Ovary (tissue), 3 donors: ENCODE results near the gene CCDC88B.

Experiments used
- POLR2A ChIP-seq: fragments of 450-650 bp; IDR thresholded peaks from one replicate; pipeline ENCODE4 v1.6.1; 2017; ENCODE audit warnings: antibody characterized with exemption, mild to moderate bottlenecking, moderate library complexity
- TF ChIP-seq, protein P1 (sequence below), 3 donors: fragments of 450-650 bp in 2 of 3; fragments of 200-600 bp in 1 of 3; IDR thresholded peaks; one replicate each; pipeline versions ENCODE4 v1.5.1 to v1.8.0; 2016 to 2022; ENCODE audit warnings: antibody characterized with exemption in 3 of 3, mild to moderate bottlenecking in 1 of 3
- donor health status: DM: no; HTN: no; CAD: no.

DNA sequence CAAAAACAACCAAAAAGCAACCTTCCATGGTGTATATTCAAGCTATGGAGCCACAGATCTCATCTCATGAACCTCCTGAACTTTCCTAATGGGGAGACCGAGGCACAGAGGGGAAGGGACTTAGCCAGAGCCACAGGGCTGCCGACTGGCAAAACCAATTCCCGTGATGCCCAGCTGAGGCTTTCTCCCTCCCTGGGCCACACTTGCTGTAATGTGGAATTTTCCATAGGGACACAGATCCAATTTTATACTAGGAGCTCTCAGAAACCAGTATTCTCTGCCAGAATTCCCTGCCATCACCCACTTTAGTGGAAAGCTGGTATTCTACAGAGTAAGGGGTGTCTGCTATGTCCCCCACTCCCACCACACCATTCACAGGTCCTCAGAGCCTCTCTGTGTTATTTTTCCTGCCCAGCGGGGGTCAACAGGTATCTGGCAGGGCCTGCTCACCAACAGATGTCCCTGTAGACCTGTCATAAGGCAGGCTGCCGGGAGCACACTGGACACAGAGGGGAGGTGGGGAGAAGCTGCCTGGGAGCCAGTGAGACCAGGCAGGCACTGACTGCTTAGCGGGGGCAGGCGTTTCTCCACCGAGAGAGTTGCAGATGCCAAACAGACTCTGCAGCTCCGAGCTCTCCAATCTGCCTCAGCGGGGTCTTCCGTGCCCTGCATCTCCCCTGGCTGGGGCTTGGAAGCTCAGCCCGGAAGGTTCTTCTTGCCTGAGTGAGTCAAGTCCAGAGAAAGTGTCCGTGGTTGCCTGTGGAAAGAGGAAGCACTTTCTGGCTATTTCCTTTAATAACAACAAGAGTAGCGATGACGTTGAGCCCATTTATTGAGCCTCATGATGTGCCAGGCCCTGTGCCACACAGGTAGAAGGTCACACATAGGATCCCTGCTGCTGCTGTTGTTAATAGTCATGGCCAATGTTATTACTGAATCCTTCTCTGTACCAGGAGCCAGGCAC lies 45.3 kb downstream of the CCDC88B start:
- TF ChIP-seq, protein P1, sequence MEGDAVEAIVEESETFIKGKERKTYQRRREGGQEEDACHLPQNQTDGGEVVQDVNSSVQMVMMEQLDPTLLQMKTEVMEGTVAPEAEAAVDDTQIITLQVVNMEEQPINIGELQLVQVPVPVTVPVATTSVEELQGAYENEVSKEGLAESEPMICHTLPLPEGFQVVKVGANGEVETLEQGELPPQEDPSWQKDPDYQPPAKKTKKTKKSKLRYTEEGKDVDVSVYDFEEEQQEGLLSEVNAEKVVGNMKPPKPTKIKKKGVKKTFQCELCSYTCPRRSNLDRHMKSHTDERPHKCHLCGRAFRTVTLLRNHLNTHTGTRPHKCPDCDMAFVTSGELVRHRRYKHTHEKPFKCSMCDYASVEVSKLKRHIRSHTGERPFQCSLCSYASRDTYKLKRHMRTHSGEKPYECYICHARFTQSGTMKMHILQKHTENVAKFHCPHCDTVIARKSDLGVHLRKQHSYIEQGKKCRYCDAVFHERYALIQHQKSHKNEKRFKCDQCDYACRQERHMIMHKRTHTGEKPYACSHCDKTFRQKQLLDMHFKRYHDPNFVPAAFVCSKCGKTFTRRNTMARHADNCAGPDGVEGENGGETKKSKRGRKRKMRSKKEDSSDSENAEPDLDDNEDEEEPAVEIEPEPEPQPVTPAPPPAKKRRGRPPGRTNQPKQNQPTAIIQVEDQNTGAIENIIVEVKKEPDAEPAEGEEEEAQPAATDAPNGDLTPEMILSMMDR (IDR thresholded peaks at IDR 0.05), result no peak
- no peak for TF ChIP-seq POLR2A
